B cell (primary cell): ENCODE results near the gene ZSCAN9. TPM values are rescaled to one million over a fixed set of nuclear protein-coding genes. Genes with fewer than 3 reads are reported as not detected.

Source experiments
- ATAC-seq: fragments of 200-7000 bp; cut with Tn5 transposase; one replicate; pipeline ENCODE4 v1.10.0; 2021; ENCODE audit warnings: low read depth, mild to moderate bottlenecking, moderate number of reproducible peaks, moderate library complexity
- CTCF ChIA-PET: fragments of 350-600 bp; sonication (Branson Sonifier 250); formaldehyde crosslinking; loops from one replicate; lab custom pipeline; 2021; ENCODE audit warnings: antibody characterized with exemption, inconsistent platforms; lab: Charles Lee
- POLR2A ChIA-PET: fragments of 350-600 bp; sonication (Branson Sonifier 250); formaldehyde crosslinking; loops from one replicate; lab custom pipeline; 2021; ENCODE audit warnings: antibody characterized with exemption; lab: Charles Lee
- DNase-seq: peaks from one replicate; pipeline ENCODE4 v3.0.0; 2013
- H2AFZ ChIP-seq: 2 replicates; pipeline ENCODE4 v1.6.1; 2012; ENCODE audit warnings: mild to moderate bottlenecking, low read depth, low read length; ENCODE audit not compliant: insufficient read depth, poor library complexity, severe bottlenecking
- H3K27ac ChIP-seq, 2 donors: 1 replicate in 1 of 2; 2 replicates in 1 of 2; pipeline ENCODE4 v1.5.1; 2012 to 2013; ENCODE audit warnings: low read length in 2 of 2, mild to moderate bottlenecking in 2 of 2, moderate library complexity in 1 of 2
- H3K27me3 ChIP-seq, 4 experiments: fragments of 200-600 bp in 1 of 4; sonication (generic) in 1 of 4; replicated peaks in 1 of 4; 1 replicate in 2 of 4; 2 replicates in 2 of 4; pipeline versions ENCODE4 v1.6.1 to v1.7.0; 2013 to 2016; ENCODE audit warnings: low read length in 3 of 4, mild to moderate bottlenecking in 2 of 4, mixed read lengths in 1 of 4, moderate library complexity in 1 of 4; ENCODE audit not compliant: insufficient read depth in 4 of 4, control insufficient read depth in 3 of 4; ENCODE audit errors: control extremely low read depth in 1 of 4
- H3K36me3 ChIP-seq, 2 experiments: replicated peaks in 1 of 2; 1 replicate in 1 of 2; 2 replicates in 1 of 2; pipeline versions ENCODE4 v1.6.1 to v1.7.1; 2013; ENCODE audit warnings: low read length in 1 of 2; ENCODE audit not compliant: insufficient read depth in 2 of 2, control insufficient read depth in 1 of 2; ENCODE audit errors: control extremely low read depth in 1 of 2, extremely low read depth in 1 of 2
- H3K4me1 ChIP-seq, 2 donors: fragments of 200-600 bp in 1 of 2; sonication (generic) in 1 of 2; 1 replicate in 1 of 2; 2 replicates in 1 of 2; pipeline versions ENCODE4 v1.5.1 to v1.6.1; 2013 to 2017; ENCODE audit warnings: low read length in 2 of 2; ENCODE audit not compliant: control insufficient read depth in 2 of 2, insufficient read depth in 2 of 2
- H3K4me2 ChIP-seq: replicated peaks from 2 replicates; pipeline ENCODE3; 2012; ENCODE audit warnings: mild to moderate bottlenecking, low read depth, low read length; ENCODE audit not compliant: poor library complexity, severe bottlenecking
- H3K4me3 ChIP-seq, 5 experiments: fragments of 200-600 bp in 1 of 5; sonication (generic) in 1 of 5; 1 replicate in 3 of 5; 2 replicates in 2 of 5; pipeline versions ENCODE4 v1.5.1 to v1.7.0; 2011 to 2016; ENCODE audit warnings: low read length in 4 of 5, mild to moderate bottlenecking in 4 of 5, low read depth in 2 of 5, control low read depth in 1 of 5, moderate library complexity in 1 of 5; ENCODE audit not compliant: insufficient read depth in 1 of 5; ENCODE audit errors: control extremely low read depth in 1 of 5, extremely low read depth in 1 of 5
- H3K79me2 ChIP-seq: fragments of 200-600 bp; sonication (generic); one replicate; pipeline ENCODE4 v1.6.0; 2016; ENCODE audit warnings: low read length; ENCODE audit not compliant: control insufficient read depth, insufficient read depth
- H3K9ac ChIP-seq: fragments of 200-600 bp; sonication (generic); 2 replicates; pipeline ENCODE4 v1.6.1; 2017; ENCODE audit warnings: mild to moderate bottlenecking, low read length, moderate library complexity
- H3K9me3 ChIP-seq, 3 donors: one replicate each; pipeline versions ENCODE4 v1.6.1 to v1.7.1; 2013; ENCODE audit warnings: low read length in 2 of 3; ENCODE audit not compliant: control insufficient read depth in 2 of 3, insufficient read depth in 1 of 3; ENCODE audit errors: control extremely low read depth in 1 of 3
- H4K20me1 ChIP-seq: 2 replicates; pipeline ENCODE4 v1.6.0; 2012; ENCODE audit warnings: mild to moderate bottlenecking, low read length; ENCODE audit not compliant: insufficient read depth, control insufficient read depth, poor library complexity, severe bottlenecking
- H3K27ac Mint-ChIP-seq: one replicate; pipeline ENCODE4 v1.8.0; 2021; ENCODE audit warnings: mixed read lengths
- H3K27me3 Mint-ChIP-seq: one replicate; pipeline ENCODE4 v1.8.0; 2021; ENCODE audit warnings: mixed read lengths
- H3K4me1 Mint-ChIP-seq: one replicate; pipeline ENCODE4 v1.8.0; 2021; ENCODE audit warnings: mixed read lengths
- H3K4me3 Mint-ChIP-seq: one replicate; pipeline ENCODE4 v1.8.0; 2021; ENCODE audit warnings: mixed read lengths
- H3K9me3 Mint-ChIP-seq: one replicate; pipeline ENCODE4 v1.8.0; 2022; ENCODE audit warnings: mixed read lengths; ENCODE audit not compliant: insufficient read depth
- CTCF ChIP-seq: fragments of 200-600 bp; IDR thresholded peaks from one replicate; pipeline ENCODE4 v1.8.0; 2022; ENCODE audit warnings: antibody characterized with exemption, mild to moderate bottlenecking
- EZH2 ChIP-seq: IDR thresholded peaks from 2 replicates; pipeline ENCODE4 v1.6.1; 2012; ENCODE audit warnings: borderline replicate concordance, low read depth, mild to moderate bottlenecking, moderate library complexity, low read length; ENCODE audit not compliant: insufficient read depth, poor library complexity, severe bottlenecking
- WGBS: methylation state at CpG from one replicate; pipeline ENCODE4 v1.1.5; 2013; ENCODE audit warnings: missing lambda C conversion rate; ENCODE audit not compliant: insufficient coverage; 5-methylcytosine and 5-hydroxymethylcytosine counted together
- intact Hi-C: fragments of 100-400 bp; cut with micrococcal nuclease; formaldehyde crosslinking; loops from one replicate; pipeline ENCODE4 v1.10.0; 2022
- polyA plus RNA-seq: library from polyadenylated mRNA; depleted of rRNA; stranded (reverse); fragments of >200 nt; gene quantifications from 2 replicates; pipeline ENCODE4 v1.2.3, GENCODE V29; 2012
- total RNA-seq, 2 donors: library from RNA; stranded (reverse); fragments of 120-200 nt in 1 of 2; gene quantifications; 1 replicate in 1 of 2; 2 replicates in 1 of 2; pipeline versions ENCODE4 v1.2.3 to v1.2.4, GENCODE V29; 2013 to 2022

The ZSCAN9 gene
- total and polyA plus RNA-seq, 2 donors (not counting 1 experiment from before 2014, with no cell fraction given): 14.7 to 29.8 TPM

GRCh38 chr6:28281288-28282064 is 56.4 kb downstream of the ZSCAN9 start, which contains the start of gene PGBD1:
Gene PGBD1 (plus strand): TSS chr6:28281572. CDS start chr6:28283814, 2,242 bp downstream.
- Mint-ChIP-seq H3K27ac (no peak within 1 kb of the TSS), H3K9me3 (no peaks in the 10 kb centered on the region), H3K4me3 (peak within 1 kb of the TSS; percentile 93), H3K27me3 (peaks cover 19% of the 10 kb centered on the region), H3K4me1 (peaks cover 9% of the 10 kb centered on the region)
- peaks cover 6 to 10% of the 10 kb centered on the region in 2 experiments for H3K36me3 ChIP-seq
- ATAC-seq (peak; percentile 87), DNase-seq (peak; percentile 63)
- H3K4me3 ChIP-seq: peak within 1 kb of the TSS; percentile 45 to 61 (median 53)
- intact Hi-C loops: loop anchor here (1.0 to 5.0 kb wide), 3 partner anchors 29 to 56 kb away; partner anchors contain the start of genes ZKSCAN4 and ZSCAN31
- peak within 1 kb of the TSS; percentile 76 for H2AFZ ChIP-seq
- H3K27me3 ChIP-seq: peaks cover 0 to 16% (median 11%) of the 10 kb centered on the region in 4 experiments
- no peaks in the 10 kb centered on the region for H4K20me1 ChIP-seq
- no peaks in the 10 kb centered on the region for H3K9me3 ChIP-seq
- no peak within 1 kb of the TSS for H3K27ac ChIP-seq
- ChIA-PET CTCF (interaction anchor here (2.2 to 3.4 kb wide), 2 partner anchors 14 to 74 kb away, joined by 9 to 14 read pairs; partner anchors contain the start of gene ZSCAN26), POLR2A (interaction anchor here (0.6 kb wide), 1 partner anchor 117 kb away, joined by 4 read pairs; no protein-coding TSS in a partner anchor)
- H3K4me1 ChIP-seq: peaks cover 7 to 9% of the 10 kb centered on the region in 2 donors
- WGBS: under 1% methylated on average over 47 of the region's 50 CpGs
- no peaks in the 10 kb centered on the region for H3K79me2 ChIP-seq
- peak within 1 kb of the TSS; percentile 61 for H3K9ac ChIP-seq
- TF ChIP-seq EZH2 (no peak), CTCF (no peak)
- peak within 1 kb of the TSS; percentile 83 for H3K4me2 ChIP-seq
